Tibial artery (tissue), 4 donors: ENCODE data around the gene TOLLIP.

ENCODE experiments used
- DNase-seq, 2 donors: peaks; one replicate each; pipeline ENCODE4 v3.0.0-alpha.2; 2019
- H3K27ac ChIP-seq, 2 donors: fragments of 200-600 bp; sonication (generic) in 1 of 2; 1 replicate in 1 of 2; 2 replicates in 1 of 2; pipeline ENCODE4 v1.5.1; 2018 to 2019; ENCODE audit warnings: mild to moderate bottlenecking in 1 of 2
- H3K27me3 ChIP-seq, 2 donors: fragments of 200-600 bp; sonication (generic) in 1 of 2; one replicate each; pipeline versions ENCODE4 v1.5.1 to v1.6.0; 2016 to 2019
- H3K36me3 ChIP-seq, 3 donors: fragments of 200-600 bp; sonication (generic) in 2 of 3; one replicate each; pipeline ENCODE4 v1.5.1; 2016 to 2019; ENCODE audit warnings: mild to moderate bottlenecking in 2 of 3
- H3K4me1 ChIP-seq, 4 donors: fragments of 200-600 bp; sonication (generic) in 2 of 4; 1 replicate in 3 of 4; 2 replicates in 1 of 4; pipeline ENCODE4 v1.5.1; 2016 to 2019
- H3K4me3 ChIP-seq, 2 donors: fragments of 200-600 bp; sonication (generic) in 1 of 2; 1 replicate in 1 of 2; 2 replicates in 1 of 2; pipeline ENCODE4 v1.5.1; 2018 to 2019; ENCODE audit warnings: mild to moderate bottlenecking in 2 of 2
- H3K9me3 ChIP-seq, 3 donors: fragments of 200-600 bp; sonication (generic) in 1 of 3; one replicate each; pipeline ENCODE4 v1.5.1; 2016 to 2019
- intact Hi-C: fragments of 100-400 bp; cut with DNase I; formaldehyde crosslinking; loops from one replicate; pipeline ENCODE4 v1.15.0; 2023; ENCODE audit warnings: low total_unique reads
- TF ChIP-seq, protein P1 (sequence below), 2 experiments: fragments of 200-600 bp in 1 of 2; fragments of 450-650 bp in 1 of 2; IDR thresholded peaks; one replicate each; pipeline ENCODE4 v1.5.1; 2017 to 2019; ENCODE audit warnings: antibody characterized with exemption in 2 of 2, mild to moderate bottlenecking in 1 of 2, moderate library complexity in 1 of 2

Gene TOLLIP

DNA sequence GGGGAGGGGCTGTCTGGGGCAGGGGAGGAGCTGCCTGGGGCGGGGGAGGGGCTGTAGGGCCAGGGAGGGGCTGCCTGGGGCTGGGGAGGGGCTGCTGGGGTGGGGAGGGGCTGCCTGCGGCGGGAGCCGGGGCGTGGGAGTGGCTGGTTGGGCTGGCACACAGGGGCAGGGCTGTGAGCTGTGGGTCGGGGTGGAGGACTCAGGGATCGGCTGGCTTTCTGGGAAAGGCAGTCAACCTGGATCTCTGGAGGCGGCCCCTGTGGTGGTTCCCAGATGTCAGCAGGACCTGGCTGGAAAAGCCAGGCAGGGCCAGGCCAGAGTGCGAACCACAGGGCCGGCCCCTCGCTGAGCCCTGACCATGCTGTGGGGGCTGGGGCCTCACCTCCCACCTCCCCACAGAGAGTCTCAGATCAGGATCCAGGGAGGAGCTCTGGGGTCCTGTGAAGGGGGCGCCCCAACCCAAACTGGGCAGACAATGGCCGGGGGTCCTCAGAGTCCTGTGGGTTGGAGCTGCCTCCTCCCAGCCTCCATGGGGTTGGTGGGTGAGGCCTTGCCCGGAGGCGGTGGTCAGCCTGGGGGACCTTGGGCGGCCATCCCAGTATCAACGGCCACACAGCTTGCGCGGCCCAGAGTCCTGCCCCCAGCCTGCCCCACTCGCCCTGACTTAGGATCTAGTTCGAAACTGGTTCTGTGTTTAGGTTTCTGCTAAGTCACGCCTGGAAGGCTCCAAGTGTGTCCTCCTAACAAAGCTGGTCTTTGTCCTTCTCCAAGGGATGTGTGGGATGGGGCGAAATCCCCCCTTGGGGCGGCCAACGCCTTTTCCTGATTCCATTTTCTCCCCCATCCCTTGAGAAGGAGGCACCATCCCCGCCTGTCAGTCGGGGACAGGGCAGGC lies 84.7 kb downstream of the TOLLIP start:
- H3K36me3 ChIP-seq: no peaks in the 10 kb centered on the region
- TF ChIP-seq, protein P1, sequence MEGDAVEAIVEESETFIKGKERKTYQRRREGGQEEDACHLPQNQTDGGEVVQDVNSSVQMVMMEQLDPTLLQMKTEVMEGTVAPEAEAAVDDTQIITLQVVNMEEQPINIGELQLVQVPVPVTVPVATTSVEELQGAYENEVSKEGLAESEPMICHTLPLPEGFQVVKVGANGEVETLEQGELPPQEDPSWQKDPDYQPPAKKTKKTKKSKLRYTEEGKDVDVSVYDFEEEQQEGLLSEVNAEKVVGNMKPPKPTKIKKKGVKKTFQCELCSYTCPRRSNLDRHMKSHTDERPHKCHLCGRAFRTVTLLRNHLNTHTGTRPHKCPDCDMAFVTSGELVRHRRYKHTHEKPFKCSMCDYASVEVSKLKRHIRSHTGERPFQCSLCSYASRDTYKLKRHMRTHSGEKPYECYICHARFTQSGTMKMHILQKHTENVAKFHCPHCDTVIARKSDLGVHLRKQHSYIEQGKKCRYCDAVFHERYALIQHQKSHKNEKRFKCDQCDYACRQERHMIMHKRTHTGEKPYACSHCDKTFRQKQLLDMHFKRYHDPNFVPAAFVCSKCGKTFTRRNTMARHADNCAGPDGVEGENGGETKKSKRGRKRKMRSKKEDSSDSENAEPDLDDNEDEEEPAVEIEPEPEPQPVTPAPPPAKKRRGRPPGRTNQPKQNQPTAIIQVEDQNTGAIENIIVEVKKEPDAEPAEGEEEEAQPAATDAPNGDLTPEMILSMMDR (IDR thresholded peaks at IDR 0.05): no peak
- DNase-seq: peak in 1 of 2 donors; percentile 52
- H3K4me1 ChIP-seq: peaks cover 0 to 27% (median 0%) of the 10 kb centered on the region in 4 donors
- intact Hi-C loops: no loop called here
- no peaks in the 10 kb centered on the region for H3K9me3 ChIP-seq
- no peak overlapping the region for H3K27ac ChIP-seq
- peaks cover 0 to 98% of the 10 kb centered on the region in 2 donors for H3K27me3 ChIP-seq
- no peak overlapping the region for H3K4me3 ChIP-seq
